Endothelial cell of umbilical vein (primary cell): ENCODE measurements around the gene METTL24. TPM values are rescaled to one million over a fixed set of nuclear protein-coding genes. Genes with fewer than 3 reads are reported as not detected.

Experiments used
- BruUV-seq: library from RNA; stranded (reverse); fragments of 400-500 nt; replicated peaks from 2 replicates; lab custom pipeline; 2021; lab: Mats Ljungman, UMichigan
- CTCF ChIA-PET: fragments of 300-600, 350-600 bp; sonication (Branson Sonifier 250); formaldehyde crosslinking; loops from one replicate; lab custom pipeline; 2021; ENCODE audit warnings: antibody characterized with exemption, inconsistent platforms; lab: Charles Lee
- POLR2A ChIA-PET: fragments of 300-600, 350-600 bp; sonication (Branson Sonifier 250); formaldehyde crosslinking; loops from one replicate; lab custom pipeline; 2021; ENCODE audit warnings: antibody characterized with exemption, inconsistent platforms; lab: Charles Lee
- DNase-seq: peaks from one replicate; pipeline ENCODE4 v3.0.0-alpha.2; 2011; ENCODE audit warnings: low read depth, low spot score
- FAIRE-seq: peaks from 2 replicates; lab custom pipeline; 2011; peaks lifted over from hg19 to GRCh38; lab: Jason Lieb, UNC
- H2AFZ ChIP-seq: 2 replicates; pipeline ENCODE4 v1.6.0; 2012; ENCODE audit warnings: low read depth, low read length, control low read depth, inconsistent platforms
- H3K27ac ChIP-seq: 2 replicates; pipeline ENCODE4 v1.5.1; 2011; ENCODE audit warnings: low read depth, mild to moderate bottlenecking, control low read depth, low read length, moderate library complexity; ENCODE audit not compliant: insufficient read depth
- H3K27me3 ChIP-seq, 2 experiments: 2 replicates each; pipeline versions ENCODE4 v1.6.0 to v1.6.1; 2011; ENCODE audit warnings: low read length in 2 of 2, mixed read lengths in 1 of 2; ENCODE audit not compliant: control insufficient read depth in 2 of 2, insufficient read depth in 2 of 2
- H3K36me3 ChIP-seq, 2 experiments: 2 replicates in 1 of 2; 3 replicates in 1 of 2; pipeline ENCODE4 v1.5.1; 2011; ENCODE audit warnings: low read length in 2 of 2, mild to moderate bottlenecking in 1 of 2, moderate library complexity in 1 of 2; ENCODE audit not compliant: control insufficient read depth in 2 of 2, insufficient read depth in 2 of 2; ENCODE audit errors: extremely low read depth in 1 of 2
- H3K4me1 ChIP-seq: 3 replicates; pipeline ENCODE4 v1.5.1; 2011; ENCODE audit warnings: mild to moderate bottlenecking, low read length; ENCODE audit not compliant: control insufficient read depth, insufficient read depth; ENCODE audit errors: extremely low read depth
- H3K4me2 ChIP-seq: 2 replicates; pipeline ENCODE4 v1.6.1; 2011; ENCODE audit warnings: low read length, control low read depth, mixed read lengths; ENCODE audit not compliant: insufficient read depth
- H3K4me3 ChIP-seq, 3 experiments: fragments of 200-600 bp in 1 of 3; sonication (generic), shearing (Covaris generic) in 1 of 3; replicated peaks in 1 of 3; 2 replicates each; pipeline ENCODE4 v1.5.1; 2011 to 2016; ENCODE audit warnings: control low read depth in 3 of 3, low read length in 3 of 3, mild to moderate bottlenecking in 2 of 3, inconsistent platforms in 1 of 3, low read depth in 1 of 3, moderate library complexity in 1 of 3; ENCODE audit not compliant: insufficient read depth in 1 of 3
- H3K79me2 ChIP-seq: 2 replicates; pipeline ENCODE4 v1.6.0; 2012; ENCODE audit warnings: low read length, inconsistent platforms; ENCODE audit not compliant: control insufficient read depth, insufficient read depth
- H3K9ac ChIP-seq: replicated peaks from 2 replicates; pipeline ENCODE3; 2011; ENCODE audit warnings: low read length, control low read depth; ENCODE audit not compliant: insufficient read depth; ENCODE audit errors: extremely low read depth
- H3K9me1 ChIP-seq: replicated peaks from 3 replicates; pipeline ENCODE4 v1.6.0; 2011; ENCODE audit warnings: mild to moderate bottlenecking, low read length; ENCODE audit not compliant: control insufficient read depth, insufficient read depth; ENCODE audit errors: extremely low read depth
- H3K9me3 ChIP-seq: replicated peaks from 2 replicates; pipeline ENCODE4 v1.5.1; 2012; ENCODE audit warnings: low read length, inconsistent platforms; ENCODE audit not compliant: control insufficient read depth, insufficient read depth
- H4K20me1 ChIP-seq: replicated peaks from 2 replicates; pipeline ENCODE3; 2011; ENCODE audit warnings: mild to moderate bottlenecking, low read length; ENCODE audit not compliant: control insufficient read depth, insufficient read depth; ENCODE audit errors: extremely low read depth
- EZH2 ChIP-seq: IDR thresholded peaks from 2 replicates; pipeline ENCODE4 v1.6.1; 2012; ENCODE audit warnings: borderline replicate concordance, low read depth, mild to moderate bottlenecking, moderate library complexity, low read length, inconsistent platforms; ENCODE audit not compliant: severe bottlenecking
- FOS ChIP-seq: IDR thresholded peaks from 2 replicates; pipeline ENCODE4 v1.6.1; 2011; ENCODE audit warnings: mild to moderate bottlenecking, low read length, moderate library complexity, borderline replicate concordance; ENCODE audit not compliant: insufficient read depth
- GATA2 ChIP-seq: IDR thresholded peaks from 2 replicates; pipeline ENCODE4 v1.7.0; 2011; ENCODE audit warnings: low read depth, mild to moderate bottlenecking, moderate library complexity, mixed read lengths, low read length; ENCODE audit not compliant: insufficient read length, insufficient read depth
- JUN ChIP-seq: IDR thresholded peaks from 2 replicates; pipeline ENCODE4 v1.6.1; 2011; ENCODE audit warnings: borderline replicate concordance, low read depth; ENCODE audit not compliant: insufficient read length, insufficient read depth
- MAX ChIP-seq: IDR thresholded peaks from 2 replicates; pipeline ENCODE4 v1.6.1; 2011; ENCODE audit not compliant: insufficient read depth, insufficient read length
- MYC ChIP-seq: IDR thresholded peaks from one replicate; pipeline ENCODE4 v1.6.1; 2011; ENCODE audit warnings: mild to moderate bottlenecking, low read depth, low read length
- POLR2A ChIP-seq: IDR thresholded peaks from 2 replicates; pipeline ENCODE4 v1.6.1; 2012; ENCODE audit warnings: low read depth, mild to moderate bottlenecking, control low read depth, low read length
- POLR2AphosphoS5 ChIP-seq: IDR thresholded peaks from 2 replicates; pipeline ENCODE4 v1.6.1; 2012; ENCODE audit warnings: low read depth, mild to moderate bottlenecking, control low read depth, low read length, moderate library complexity; ENCODE audit not compliant: insufficient read depth
- dilution Hi-C: fragments of 300-500 bp; cut with MboI; formaldehyde crosslinking; loops from one replicate; pipeline ENCODE4 v1.15.0; 2019; ENCODE audit warnings: low sequenced_read_pairs; ENCODE audit not compliant: extremely low pct_ligation_motif_present
- intact Hi-C: fragments of 100-400 bp; cut with micrococcal nuclease; formaldehyde crosslinking; loops from one replicate; pipeline ENCODE4 v1.10.0; 2022
- polyA plus RNA-seq, 4 experiments: library from polyadenylated mRNA; depleted of rRNA in 3 of 4; stranded (reverse) in 3 of 4; unstranded in 1 of 4; fragments of >200 nt; gene quantifications; 2 replicates each; pipeline versions ENCODE4 v1.2.1 to v1.2.3, GENCODE V29; 2011 to 2012; ENCODE audit warnings: missing spikeins in 1 of 4
- total RNA-seq: library from RNA; stranded (reverse); gene quantifications from 2 replicates; pipeline ENCODE4 v1.2.3, GENCODE V29; 2021
- TF ChIP-seq, protein P1 (sequence below), 2 donors: IDR thresholded peaks; 1 replicate in 1 of 2; 2 replicates in 1 of 2; pipeline ENCODE4 v1.5.1; 2011; ENCODE audit warnings: low read length in 2 of 2, mild to moderate bottlenecking in 2 of 2, moderate library complexity in 2 of 2, control low read depth in 1 of 2, inconsistent platforms in 1 of 2, low read depth in 1 of 2; ENCODE audit not compliant: insufficient read depth in 1 of 2; ENCODE audit errors: extremely low read depth in 1 of 2

METTL24 gene
- total and polyA plus RNA-seq, 2 donors (not counting 3 experiments of a cell fraction or from before 2014, with no cell fraction given): not detected

- ChIA-PET POLR2A (no interaction called here), CTCF (no interaction called here)
- Histone ChIP-seq H3K27me3 (no peaks in the 10 kb centered on the region), H3K4me1 (no peaks in the 10 kb centered on the region), H4K20me1 (no peaks in the 10 kb centered on the region), H3K4me2 (no peak overlapping the region), H3K4me3 (no peak overlapping the region), H3K9me3 (no peaks in the 10 kb centered on the region), H3K79me2 (no peaks in the 10 kb centered on the region), H3K36me3 (peaks cover 2 to 4% of the 10 kb centered on the region in 2 experiments), H3K9ac (no peak overlapping the region), H3K27ac (no peak overlapping the region), H2AFZ (no peak overlapping the region), H3K9me1 (no peaks in the 10 kb centered on the region)
- intact Hi-C loops: no loop called here
- dilution Hi-C loops: no loop called here
- FAIRE-seq (no peak), DNase-seq (no peak)
- BruUV-seq: no TSS peak
- TF ChIP-seq MAX (no peak), FOS (no peak), POLR2A (no peak), EZH2 (no peak), POLR2AphosphoS5 (no peak), GATA2 (no peak), JUN (no peak), MYC (no peak)
- TF ChIP-seq, protein P1, sequence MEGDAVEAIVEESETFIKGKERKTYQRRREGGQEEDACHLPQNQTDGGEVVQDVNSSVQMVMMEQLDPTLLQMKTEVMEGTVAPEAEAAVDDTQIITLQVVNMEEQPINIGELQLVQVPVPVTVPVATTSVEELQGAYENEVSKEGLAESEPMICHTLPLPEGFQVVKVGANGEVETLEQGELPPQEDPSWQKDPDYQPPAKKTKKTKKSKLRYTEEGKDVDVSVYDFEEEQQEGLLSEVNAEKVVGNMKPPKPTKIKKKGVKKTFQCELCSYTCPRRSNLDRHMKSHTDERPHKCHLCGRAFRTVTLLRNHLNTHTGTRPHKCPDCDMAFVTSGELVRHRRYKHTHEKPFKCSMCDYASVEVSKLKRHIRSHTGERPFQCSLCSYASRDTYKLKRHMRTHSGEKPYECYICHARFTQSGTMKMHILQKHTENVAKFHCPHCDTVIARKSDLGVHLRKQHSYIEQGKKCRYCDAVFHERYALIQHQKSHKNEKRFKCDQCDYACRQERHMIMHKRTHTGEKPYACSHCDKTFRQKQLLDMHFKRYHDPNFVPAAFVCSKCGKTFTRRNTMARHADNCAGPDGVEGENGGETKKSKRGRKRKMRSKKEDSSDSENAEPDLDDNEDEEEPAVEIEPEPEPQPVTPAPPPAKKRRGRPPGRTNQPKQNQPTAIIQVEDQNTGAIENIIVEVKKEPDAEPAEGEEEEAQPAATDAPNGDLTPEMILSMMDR (IDR thresholded peaks at IDR 0.05; ENCODE audit: extremely low read depth in 1 of 2, insufficient read depth in 1 of 2, low read depth in 1 of 2, low read length in 2 of 2): no peak
Observed at GRCh38 chr6:110221738-110222137, 136.4 kb downstream of the METTL24 start.
